ENCODE measurements around the gene TMEM171.

TMEM171 gene

DNA sequence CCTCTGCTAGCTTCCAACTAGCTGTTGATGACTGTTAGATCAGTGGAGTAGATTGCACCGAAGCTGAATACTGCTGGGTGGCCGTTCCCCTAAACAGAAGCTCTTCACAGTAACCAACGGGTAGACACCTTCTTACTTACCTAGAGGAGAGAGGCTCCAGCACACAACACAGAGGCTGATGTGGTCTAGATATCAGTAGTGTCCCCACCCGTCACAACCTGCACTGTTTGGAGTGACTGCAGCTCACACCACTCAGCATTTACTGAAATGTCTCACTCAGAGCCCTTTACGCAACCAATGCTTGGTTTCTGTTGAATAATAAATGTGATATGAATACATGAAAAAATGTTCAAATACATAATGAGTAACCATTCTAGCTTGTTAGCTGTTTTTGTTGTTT lies 57.9 kb downstream of the TMEM171 start:
- no peak for ATAC-seq
- TF ChIP-seq ZC3H10 (CRISPR knock-in tag; IDR thresholded peaks at IDR 0.05) (no peak), ARNTL (CRISPR knock-in tag; IDR thresholded peaks at IDR 0.05; ENCODE audit: borderline replicate concordance, low read depth) (no peak), TOX (CRISPR knock-in tag; IDR thresholded peaks at IDR 0.05; ENCODE audit: borderline replicate concordance) (no peak), TCF4 (CRISPR knock-in tag; IDR thresholded peaks at IDR 0.05; ENCODE audit: borderline replicate concordance) (no peak), ZNF565 (CRISPR knock-in tag; conservative IDR thresholded peaks at IDR 0.05; ENCODE audit: low read depth) (no peak)
- TF ChIP-seq, protein P1, sequence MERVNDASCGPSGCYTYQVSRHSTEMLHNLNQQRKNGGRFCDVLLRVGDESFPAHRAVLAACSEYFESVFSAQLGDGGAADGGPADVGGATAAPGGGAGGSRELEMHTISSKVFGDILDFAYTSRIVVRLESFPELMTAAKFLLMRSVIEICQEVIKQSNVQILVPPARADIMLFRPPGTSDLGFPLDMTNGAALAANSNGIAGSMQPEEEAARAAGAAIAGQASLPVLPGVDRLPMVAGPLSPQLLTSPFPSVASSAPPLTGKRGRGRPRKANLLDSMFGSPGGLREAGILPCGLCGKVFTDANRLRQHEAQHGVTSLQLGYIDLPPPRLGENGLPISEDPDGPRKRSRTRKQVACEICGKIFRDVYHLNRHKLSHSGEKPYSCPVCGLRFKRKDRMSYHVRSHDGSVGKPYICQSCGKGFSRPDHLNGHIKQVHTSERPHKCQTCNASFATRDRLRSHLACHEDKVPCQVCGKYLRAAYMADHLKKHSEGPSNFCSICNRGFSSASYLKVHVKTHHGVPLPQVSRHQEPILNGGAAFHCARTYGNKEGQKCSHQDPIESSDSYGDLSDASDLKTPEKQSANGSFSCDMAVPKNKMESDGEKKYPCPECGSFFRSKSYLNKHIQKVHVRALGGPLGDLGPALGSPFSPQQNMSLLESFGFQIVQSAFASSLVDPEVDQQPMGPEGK (CRISPR knock-in tag; IDR thresholded peaks at IDR 0.05; ENCODE audit: borderline replicate concordance), result no peak

- TF ChIP-seq TCF4 (CRISPR knock-in tag; IDR thresholded peaks at IDR 0.05; ENCODE audit: borderline replicate concordance) (no peak), TSHZ2 (CRISPR knock-in tag; IDR thresholded peaks at IDR 0.05) (no peak), ZNF8 (CRISPR knock-in tag; IDR thresholded peaks at IDR 0.05) (no peak), ISL1 (CRISPR knock-in tag; IDR thresholded peaks at IDR 0.05) (no peak), TOX (CRISPR knock-in tag; IDR thresholded peaks at IDR 0.05; ENCODE audit: borderline replicate concordance) (no peak), ZNF70 (CRISPR knock-in tag; IDR thresholded peaks at IDR 0.05) (no peak)
These were observed 59.4 kb downstream of the TMEM171 start for GRCh38 chr5:73179730-73180129.

DNA sequence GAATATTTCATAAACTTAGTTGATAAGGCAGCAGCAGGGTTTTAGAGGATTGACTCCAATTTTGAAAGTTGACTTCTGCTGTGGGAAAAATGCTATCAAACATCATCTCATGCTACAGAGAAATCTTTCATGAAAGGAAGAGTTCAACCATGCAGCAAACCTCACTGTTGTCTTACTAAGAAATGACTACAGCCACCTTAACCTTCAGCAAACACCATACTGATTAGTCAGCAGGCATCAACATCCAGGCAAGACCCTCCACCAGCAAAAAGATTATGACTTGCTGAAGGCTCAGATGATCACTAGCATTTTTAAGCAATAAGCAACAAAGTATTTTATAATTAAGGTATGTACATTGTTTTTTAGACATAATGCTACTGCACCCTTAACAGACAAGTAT lies 60.2 kb downstream of the TMEM171 start:
- TF ChIP-seq GLIS3 (CRISPR knock-in tag; IDR thresholded peaks at IDR 0.05) (no peak), TCF4 (CRISPR knock-in tag; IDR thresholded peaks at IDR 0.05; ENCODE audit: borderline replicate concordance) (no peak)
- TF ChIP-seq, protein P1 (CRISPR knock-in tag; IDR thresholded peaks at IDR 0.05; ENCODE audit: borderline replicate concordance), result no peak
- ATAC-seq, result no peak

More at GRCh38 chr5:73179730-73180129, 59.4 kb downstream of the TMEM171 start:
- ATAC-seq, result no peak
